ENCODE results near the gene SZT2. TPM values are rescaled to one million over a fixed set of nuclear protein-coding genes. Genes with fewer than 3 reads are reported as not detected.

The SZT2 gene
- polyA plus RNA-seq, 1 experiment, result 9.4 TPM

DNA sequence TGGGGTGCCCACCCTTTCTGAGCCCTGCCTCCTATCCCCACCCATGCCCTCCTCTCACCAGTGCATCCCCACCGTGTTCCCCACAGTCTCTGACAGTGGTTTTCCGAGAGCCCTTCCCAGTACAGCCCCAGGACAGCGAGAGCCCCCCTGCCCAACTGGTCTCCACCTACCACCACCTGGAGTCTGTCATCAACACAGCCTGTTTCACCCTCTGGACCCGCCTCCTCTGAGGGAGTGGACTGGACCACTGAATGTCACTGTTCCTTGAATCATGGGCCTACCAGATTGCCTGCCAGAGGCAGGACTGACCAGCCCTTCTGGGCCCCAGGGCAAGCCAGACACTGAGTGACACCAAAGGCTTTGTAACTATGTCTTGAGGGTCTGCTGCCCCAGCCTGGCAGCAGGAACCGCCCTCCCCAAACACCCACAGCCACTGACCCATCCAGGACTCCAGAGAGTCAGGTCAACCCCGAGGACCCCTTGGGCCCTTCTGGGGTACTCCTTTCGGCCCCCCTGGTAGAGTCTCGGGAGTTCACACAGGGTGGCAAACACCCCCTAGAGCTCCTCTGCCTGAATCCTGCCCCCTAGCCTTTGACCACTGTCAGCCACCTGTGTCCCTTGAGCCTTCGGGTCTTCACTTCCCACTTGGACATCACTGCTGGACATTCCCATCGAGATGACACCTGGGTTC is 60.7 kb downstream of the SZT2 start:
- POLR2A ChIA-PET, result no interaction called here
- Histone ChIP-seq H3K4me3 (ENCODE audit: low read depth, low read length) (no peak overlapping the region), H3K27me3 (ENCODE audit: control insufficient read depth, insufficient read depth, low read length) (no peaks in the 10 kb centered on the region), H3K9me3 (ENCODE audit: control insufficient read depth, insufficient read depth, low read length) (no peaks in the 10 kb centered on the region), H3K27ac (ENCODE audit: low read depth, low read length) (no peak overlapping the region)
- no peak for DNase-seq (ENCODE audit: low read depth, low spot score)
- TF ChIP-seq, protein P1, sequence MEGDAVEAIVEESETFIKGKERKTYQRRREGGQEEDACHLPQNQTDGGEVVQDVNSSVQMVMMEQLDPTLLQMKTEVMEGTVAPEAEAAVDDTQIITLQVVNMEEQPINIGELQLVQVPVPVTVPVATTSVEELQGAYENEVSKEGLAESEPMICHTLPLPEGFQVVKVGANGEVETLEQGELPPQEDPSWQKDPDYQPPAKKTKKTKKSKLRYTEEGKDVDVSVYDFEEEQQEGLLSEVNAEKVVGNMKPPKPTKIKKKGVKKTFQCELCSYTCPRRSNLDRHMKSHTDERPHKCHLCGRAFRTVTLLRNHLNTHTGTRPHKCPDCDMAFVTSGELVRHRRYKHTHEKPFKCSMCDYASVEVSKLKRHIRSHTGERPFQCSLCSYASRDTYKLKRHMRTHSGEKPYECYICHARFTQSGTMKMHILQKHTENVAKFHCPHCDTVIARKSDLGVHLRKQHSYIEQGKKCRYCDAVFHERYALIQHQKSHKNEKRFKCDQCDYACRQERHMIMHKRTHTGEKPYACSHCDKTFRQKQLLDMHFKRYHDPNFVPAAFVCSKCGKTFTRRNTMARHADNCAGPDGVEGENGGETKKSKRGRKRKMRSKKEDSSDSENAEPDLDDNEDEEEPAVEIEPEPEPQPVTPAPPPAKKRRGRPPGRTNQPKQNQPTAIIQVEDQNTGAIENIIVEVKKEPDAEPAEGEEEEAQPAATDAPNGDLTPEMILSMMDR (IDR thresholded peaks at IDR 0.05; ENCODE audit: low read depth, low read length), result no peak
- CTCF ChIA-PET, result no interaction called here

GRCh38 chr1:43451157-43451591 is 61.5 kb downstream of the SZT2 start:
- Histone ChIP-seq H3K9me3 (ENCODE audit: control insufficient read depth, insufficient read depth, low read length) (no peaks in the 10 kb centered on the region), H3K4me3 (ENCODE audit: low read depth, low read length) (no peak overlapping the region), H3K27ac (ENCODE audit: low read depth, low read length) (no peak overlapping the region), H3K27me3 (ENCODE audit: control insufficient read depth, insufficient read depth, low read length) (no peaks in the 10 kb centered on the region)
- ChIA-PET CTCF (no interaction called here), POLR2A (no interaction called here)
- DNase-seq (ENCODE audit: low read depth, low spot score), result no peak
- TF ChIP-seq, protein P1 (IDR thresholded peaks at IDR 0.05; ENCODE audit: low read depth, low read length), result no peak

- Histone ChIP-seq H3K27ac (ENCODE audit: low read depth, low read length) (no peak overlapping the region), H3K4me3 (ENCODE audit: low read depth, low read length) (no peak overlapping the region), H3K9me3 (ENCODE audit: control insufficient read depth, insufficient read depth, low read length) (no peaks in the 10 kb centered on the region), H3K27me3 (ENCODE audit: control insufficient read depth, insufficient read depth, low read length) (no peaks in the 10 kb centered on the region)
- DNase-seq (ENCODE audit: low read depth, low spot score), result no peak
- TF ChIP-seq, protein P1 (IDR thresholded peaks at IDR 0.05; ENCODE audit: low read depth, low read length), result no peak
- CTCF ChIA-PET, result no interaction called here
- POLR2A ChIA-PET, result interaction anchor here (0.7 kb wide), 1 partner anchor 9 kb away, joined by 3 read pairs; no protein-coding TSS in a partner anchor
Measured at GRCh38 chr1:43451701-43452532, 62.2 kb downstream of the SZT2 start.

- ChIA-PET POLR2A (interaction anchor here (0.7 to 1.5 kb wide), 2 partner anchors 8 to 197 kb away, joined by 3 to 4 read pairs; partner anchors contain the start of gene KDM4A), CTCF (no interaction called here)
- DNase-seq (ENCODE audit: low read depth, low spot score), result no peak
- Histone ChIP-seq H3K27ac (ENCODE audit: low read depth, low read length) (peak overlapping the region; percentile 54), H3K4me3 (ENCODE audit: low read depth, low read length) (peak overlapping the region; percentile 60), H3K27me3 (ENCODE audit: control insufficient read depth, insufficient read depth, low read length) (no peaks in the 10 kb centered on the region), H3K9me3 (ENCODE audit: control insufficient read depth, insufficient read depth, low read length) (no peaks in the 10 kb centered on the region)
- TF ChIP-seq, protein P1 (IDR thresholded peaks at IDR 0.05; ENCODE audit: low read depth, low read length), result no peak
Measured at GRCh38 chr1:43452789-43453441, 63.2 kb downstream of the SZT2 start.

All from AG04450 (cell line).